Neural progenitor cell (in vitro differentiated cells): ENCODE measurements around the gene RASL11B. TPM values are rescaled to one million over a fixed set of nuclear protein-coding genes. Genes with fewer than 3 reads are reported as not detected.

Experiments
- DNase-seq: peaks from one replicate; pipeline ENCODE4 v3.0.0-alpha.2; 2016; ENCODE audit warnings: low spot score
- H2AFZ ChIP-seq: fragments of 200-600 bp; sonication (generic); replicated peaks from 2 replicates; pipeline ENCODE4 v1.6.1; 2016; ENCODE audit warnings: antibody characterized with exemption
- H3F3A ChIP-seq: fragments of 200-600 bp; sonication (generic); 2 replicates; pipeline ENCODE4 v1.6.1; 2016; ENCODE audit warnings: antibody characterized with exemption, low read depth
- H3K27ac ChIP-seq: fragments of 200-600 bp; sonication (generic); 2 replicates; pipeline ENCODE4 v1.5.1; 2016; ENCODE audit warnings: mild to moderate bottlenecking
- H3K27me3 ChIP-seq: fragments of 200-600 bp; sonication (generic); 2 replicates; pipeline ENCODE4 v1.6.1; 2016; ENCODE audit warnings: mild to moderate bottlenecking, moderate library complexity
- H3K36me3 ChIP-seq: fragments of 200-600 bp; sonication (generic); 2 replicates; pipeline ENCODE4 v1.5.1; 2016
- H3K4me1 ChIP-seq: fragments of 200-600 bp; sonication (generic); 2 replicates; pipeline ENCODE4 v1.6.1; 2016; ENCODE audit warnings: mixed run types
- H3K4me2 ChIP-seq: fragments of 200-600 bp; sonication (generic); 2 replicates; pipeline ENCODE4 v1.6.1; 2016
- H3K4me3 ChIP-seq: fragments of 200-600 bp; sonication (generic); 2 replicates; pipeline ENCODE4 v1.5.1; 2016
- H3K79me2 ChIP-seq: fragments of 200-600 bp; sonication (generic); 2 replicates; pipeline ENCODE4 v1.6.1; 2016; ENCODE audit warnings: low read depth
- H3K9ac ChIP-seq: fragments of 200-600 bp; sonication (generic); 2 replicates; pipeline ENCODE4 v1.6.1; 2016
- H3K9me3 ChIP-seq: fragments of 200-600 bp; sonication (generic); 2 replicates; pipeline ENCODE4 v1.5.1; 2016; ENCODE audit warnings: low read depth
- H4K20me1 ChIP-seq: fragments of 200-600 bp; sonication (generic); 2 replicates; pipeline ENCODE4 v1.6.1; 2016; ENCODE audit warnings: low read depth
- H3K27ac Mint-ChIP-seq: 3 replicates; pipeline ENCODE4 v1.8.0; 2021; ENCODE audit warnings: mixed read lengths
- H3K27me3 Mint-ChIP-seq: 2 replicates; pipeline ENCODE4 v1.8.0; 2022; ENCODE audit warnings: low read depth, mild to moderate bottlenecking, inconsistent platforms, moderate library complexity, mixed read lengths; ENCODE audit not compliant: insufficient read depth
- H3K36me3 Mint-ChIP-seq: 3 replicates; pipeline ENCODE4 v1.8.0; 2021; ENCODE audit warnings: mixed read lengths
- H3K4me1 Mint-ChIP-seq: 3 replicates; pipeline ENCODE4 v1.8.0; 2021; ENCODE audit warnings: mixed read lengths
- H3K4me3 Mint-ChIP-seq: 3 replicates; pipeline ENCODE4 v1.8.0; 2021; ENCODE audit warnings: mild to moderate bottlenecking, moderate library complexity, mixed read lengths
- H3K9me3 Mint-ChIP-seq: 3 replicates; pipeline ENCODE4 v1.8.0; 2020; ENCODE audit warnings: mixed read lengths
- EZH2 ChIP-seq: fragments of 200-600 bp; sonication (generic); IDR thresholded peaks from 2 replicates; pipeline ENCODE4 v1.6.1; 2017; ENCODE audit warnings: antibody characterized with exemption, mild to moderate bottlenecking, moderate library complexity
- EZH2phosphoT487 ChIP-seq: fragments of 200-600 bp; sonication (generic); IDR thresholded peaks from 2 replicates; pipeline ENCODE4 v1.6.1; 2017; ENCODE audit warnings: antibody characterized with exemption
- total RNA-seq: library from RNA; depleted of rRNA; stranded (reverse); fragments of >200 nt; gene quantifications from 2 replicates; pipeline ENCODE4 v1.2.3, GENCODE V29; 2015; ENCODE audit warnings: low replicate concordance
- TF ChIP-seq, protein P1 (sequence below): fragments of 200-600 bp; sonication (generic); IDR thresholded peaks from 2 replicates; pipeline ENCODE4 v1.5.1; 2017; ENCODE audit warnings: antibody characterized with exemption, mild to moderate bottlenecking

RASL11B gene
- total RNA-seq, 1 donor from 2014 or later: 10.1 TPM

DNA sequence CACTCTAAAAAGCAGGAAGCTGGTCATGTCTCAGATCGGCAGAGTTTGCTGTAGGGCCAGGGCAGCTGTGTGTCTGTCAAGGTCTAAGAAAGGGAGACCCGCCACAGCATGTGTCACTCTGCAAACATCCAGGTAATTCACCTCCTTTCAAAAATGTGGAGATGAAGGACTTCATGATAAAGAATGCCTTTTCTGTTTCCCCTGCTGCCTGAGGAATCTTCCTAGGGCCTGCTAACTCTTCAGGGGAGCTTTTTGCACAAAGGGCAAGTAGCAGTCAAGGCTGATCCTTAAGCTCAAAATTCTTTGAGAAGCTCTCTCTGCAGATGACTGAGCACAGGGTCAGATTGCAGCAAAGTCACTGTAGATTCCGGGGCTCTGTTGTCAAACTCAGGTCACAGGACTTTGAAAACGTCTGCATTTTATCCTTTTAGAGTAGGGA lies 21.1 kb downstream of the RASL11B start:
- TF ChIP-seq, protein P1, sequence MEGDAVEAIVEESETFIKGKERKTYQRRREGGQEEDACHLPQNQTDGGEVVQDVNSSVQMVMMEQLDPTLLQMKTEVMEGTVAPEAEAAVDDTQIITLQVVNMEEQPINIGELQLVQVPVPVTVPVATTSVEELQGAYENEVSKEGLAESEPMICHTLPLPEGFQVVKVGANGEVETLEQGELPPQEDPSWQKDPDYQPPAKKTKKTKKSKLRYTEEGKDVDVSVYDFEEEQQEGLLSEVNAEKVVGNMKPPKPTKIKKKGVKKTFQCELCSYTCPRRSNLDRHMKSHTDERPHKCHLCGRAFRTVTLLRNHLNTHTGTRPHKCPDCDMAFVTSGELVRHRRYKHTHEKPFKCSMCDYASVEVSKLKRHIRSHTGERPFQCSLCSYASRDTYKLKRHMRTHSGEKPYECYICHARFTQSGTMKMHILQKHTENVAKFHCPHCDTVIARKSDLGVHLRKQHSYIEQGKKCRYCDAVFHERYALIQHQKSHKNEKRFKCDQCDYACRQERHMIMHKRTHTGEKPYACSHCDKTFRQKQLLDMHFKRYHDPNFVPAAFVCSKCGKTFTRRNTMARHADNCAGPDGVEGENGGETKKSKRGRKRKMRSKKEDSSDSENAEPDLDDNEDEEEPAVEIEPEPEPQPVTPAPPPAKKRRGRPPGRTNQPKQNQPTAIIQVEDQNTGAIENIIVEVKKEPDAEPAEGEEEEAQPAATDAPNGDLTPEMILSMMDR: no peak
- TF ChIP-seq EZH2phosphoT487 (no peak), EZH2 (no peak)
- Histone ChIP-seq H3K27ac (no peak overlapping the region), H4K20me1 (no peaks in the 10 kb centered on the region), H3K4me1 (peaks cover 16% of the 10 kb centered on the region), H3K27me3 (peaks cover 3% of the 10 kb centered on the region), H3K4me3 (no peak overlapping the region), H3F3A (peaks cover 6% of the 10 kb centered on the region), H3K4me2 (peak overlapping the region; percentile 17), H3K79me2 (no peaks in the 10 kb centered on the region), H3K9me3 (no peaks in the 10 kb centered on the region), H2AFZ (no peak overlapping the region), H3K36me3 (no peaks in the 10 kb centered on the region), H3K9ac (no peak overlapping the region)
- peak overlapping the region; percentile 92 for H3K27ac Mint-ChIP-seq
- peaks cover 2% of the 10 kb centered on the region for H3K9me3 Mint-ChIP-seq
- H3K4me3 Mint-ChIP-seq: peak overlapping the region; percentile 27
- DNase-seq: peak; percentile 55
- H3K36me3 Mint-ChIP-seq: peaks cover 2% of the 10 kb centered on the region
- H3K27me3 Mint-ChIP-seq: peaks cover 4% of the 10 kb centered on the region
- peaks cover 53% of the 10 kb centered on the region for H3K4me1 Mint-ChIP-seq

GRCh38 chr4:52883707-52884669 lies 21.9 kb downstream of the RASL11B start:
- H3K27me3 Mint-ChIP-seq: peaks cover 3% of the 10 kb centered on the region
- no peaks in the 10 kb centered on the region for H3K36me3 ChIP-seq
- H3K4me2 ChIP-seq: no peak overlapping the region
- H3K36me3 Mint-ChIP-seq: peaks cover 2% of the 10 kb centered on the region
- peaks cover 11% of the 10 kb centered on the region for H3K4me1 ChIP-seq
- H3K27ac Mint-ChIP-seq: peak overlapping the region; percentile 97
- no peak overlapping the region for H3K9ac ChIP-seq
- H3K4me3 ChIP-seq: no peak overlapping the region
- H3K4me3 Mint-ChIP-seq: peak overlapping the region; percentile 37
- H3K4me1 Mint-ChIP-seq: peaks cover 47% of the 10 kb centered on the region
- no peak overlapping the region for H2AFZ ChIP-seq
- peaks cover 6% of the 10 kb centered on the region for H3F3A ChIP-seq
- DNase-seq: no peak
- no peaks in the 10 kb centered on the region for H4K20me1 ChIP-seq
- H3K79me2 ChIP-seq: no peaks in the 10 kb centered on the region
- H3K9me3 Mint-ChIP-seq: peaks cover 2% of the 10 kb centered on the region
- no peaks in the 10 kb centered on the region for H3K9me3 ChIP-seq
- H3K27ac ChIP-seq: no peak overlapping the region
- peaks cover 3% of the 10 kb centered on the region for H3K27me3 ChIP-seq
- TF ChIP-seq, protein P1: no peak
- TF ChIP-seq EZH2: no peak
- TF ChIP-seq EZH2phosphoT487: no peak

DNA sequence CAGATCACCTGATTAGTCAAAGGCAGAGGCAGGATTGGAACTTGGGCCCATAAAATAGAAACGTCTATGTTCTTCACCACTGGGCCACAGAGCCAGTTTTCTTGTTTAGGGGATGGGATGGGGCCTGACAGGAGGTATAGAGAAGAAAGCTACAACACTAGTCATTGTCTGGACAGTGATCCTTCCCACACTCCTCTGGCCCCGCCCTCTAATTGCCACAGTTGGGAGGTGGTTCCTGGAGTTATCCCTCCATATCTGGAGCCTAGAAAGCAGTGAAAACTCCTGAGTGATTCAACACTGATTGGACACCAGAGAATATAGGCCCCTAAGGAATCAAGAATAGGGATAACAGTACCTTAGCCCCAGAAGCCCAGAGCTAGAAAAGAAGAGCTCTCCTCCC lies 22.9 kb downstream of the RASL11B start:
- no peak overlapping the region for H3K27ac ChIP-seq
- H3K9me3 ChIP-seq: no peaks in the 10 kb centered on the region
- H3K4me3 ChIP-seq: no peak overlapping the region
- Mint-ChIP-seq H3K36me3 (peaks cover 2% of the 10 kb centered on the region), H3K27ac (no peak overlapping the region), H3K4me3 (no peak overlapping the region), H3K27me3 (peaks cover 3% of the 10 kb centered on the region), H3K9me3 (peaks cover 2% of the 10 kb centered on the region), H3K4me1 (peaks cover 46% of the 10 kb centered on the region)
- H3K4me2 ChIP-seq: no peak overlapping the region
- peaks cover 3% of the 10 kb centered on the region for H3K27me3 ChIP-seq
- H2AFZ ChIP-seq: no peak overlapping the region
- no peaks in the 10 kb centered on the region for H4K20me1 ChIP-seq
- H3F3A ChIP-seq: peaks cover 6% of the 10 kb centered on the region
- TF ChIP-seq, protein P1: no peak
- no peak for TF ChIP-seq EZH2phosphoT487
- no peak overlapping the region for H3K9ac ChIP-seq
- H3K36me3 ChIP-seq: no peaks in the 10 kb centered on the region
- H3K4me1 ChIP-seq: peaks cover 11% of the 10 kb centered on the region
- DNase-seq: no peak
- H3K79me2 ChIP-seq: no peaks in the 10 kb centered on the region
